Tibial nerve (tissue), 3 donors: Measurements from ENCODE around the gene PLXDC2.

Experiments
- POLR2A ChIP-seq, 2 donors: fragments of 450-650 bp; IDR thresholded peaks; one replicate each; pipeline ENCODE4 v1.6.1; 2017; ENCODE audit warnings: antibody characterized with exemption in 2 of 2, mild to moderate bottlenecking in 2 of 2, moderate library complexity in 2 of 2
- TF ChIP-seq, protein P1 (sequence below), 5 experiments: fragments of 200-600 bp in 3 of 5; fragments of 450-650 bp in 2 of 5; sonication (generic) in 3 of 5; IDR thresholded peaks; one replicate each; pipeline ENCODE4 v1.5.1; 2016 to 2019; ENCODE audit warnings: antibody characterized with exemption in 5 of 5, mild to moderate bottlenecking in 3 of 5, moderate library complexity in 2 of 5

DNA sequence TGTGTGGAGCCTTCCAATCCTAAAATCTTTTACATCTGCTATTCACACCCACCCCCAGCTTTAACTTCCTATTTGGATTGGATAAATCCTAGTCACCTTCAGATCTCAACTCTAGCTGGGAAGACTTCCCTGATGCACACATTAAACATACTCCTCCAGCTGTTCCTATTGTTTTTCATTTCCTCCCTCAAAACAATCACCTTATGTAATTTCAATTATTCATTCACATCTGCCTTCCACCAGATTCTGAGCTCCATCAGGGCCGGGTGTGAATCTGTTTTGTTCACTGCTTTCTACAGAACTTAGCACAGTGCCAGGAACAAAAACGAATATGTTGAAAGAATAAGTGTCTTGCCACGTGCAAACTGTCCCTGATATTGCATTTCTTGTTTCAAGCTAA is 497.4 kb downstream of the PLXDC2 start:
- TF ChIP-seq, protein P1, sequence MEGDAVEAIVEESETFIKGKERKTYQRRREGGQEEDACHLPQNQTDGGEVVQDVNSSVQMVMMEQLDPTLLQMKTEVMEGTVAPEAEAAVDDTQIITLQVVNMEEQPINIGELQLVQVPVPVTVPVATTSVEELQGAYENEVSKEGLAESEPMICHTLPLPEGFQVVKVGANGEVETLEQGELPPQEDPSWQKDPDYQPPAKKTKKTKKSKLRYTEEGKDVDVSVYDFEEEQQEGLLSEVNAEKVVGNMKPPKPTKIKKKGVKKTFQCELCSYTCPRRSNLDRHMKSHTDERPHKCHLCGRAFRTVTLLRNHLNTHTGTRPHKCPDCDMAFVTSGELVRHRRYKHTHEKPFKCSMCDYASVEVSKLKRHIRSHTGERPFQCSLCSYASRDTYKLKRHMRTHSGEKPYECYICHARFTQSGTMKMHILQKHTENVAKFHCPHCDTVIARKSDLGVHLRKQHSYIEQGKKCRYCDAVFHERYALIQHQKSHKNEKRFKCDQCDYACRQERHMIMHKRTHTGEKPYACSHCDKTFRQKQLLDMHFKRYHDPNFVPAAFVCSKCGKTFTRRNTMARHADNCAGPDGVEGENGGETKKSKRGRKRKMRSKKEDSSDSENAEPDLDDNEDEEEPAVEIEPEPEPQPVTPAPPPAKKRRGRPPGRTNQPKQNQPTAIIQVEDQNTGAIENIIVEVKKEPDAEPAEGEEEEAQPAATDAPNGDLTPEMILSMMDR (IDR thresholded peaks at IDR 0.05): no peak
- TF ChIP-seq POLR2A (IDR thresholded peaks at IDR 0.05): no peak
